Choroid plexus epithelial cell (primary cell): ENCODE data around the gene MATCAP1.

Source experiments
- DNase-seq: peaks from one replicate; pipeline ENCODE4 v3.0.0-alpha.2; 2010; ENCODE audit warnings: low read depth
- H3K4me3 ChIP-seq: 2 replicates; pipeline ENCODE4 v1.5.1; 2011; ENCODE audit warnings: low read depth, mild to moderate bottlenecking, control low read depth, low read length, moderate library complexity
- CTCF ChIP-seq: conservative IDR thresholded peaks from 2 replicates; pipeline ENCODE4 v1.5.1; 2011; ENCODE audit warnings: low read depth, mild to moderate bottlenecking, control low read depth, inconsistent platforms, low read length, moderate library complexity

Gene MATCAP1

DNA sequence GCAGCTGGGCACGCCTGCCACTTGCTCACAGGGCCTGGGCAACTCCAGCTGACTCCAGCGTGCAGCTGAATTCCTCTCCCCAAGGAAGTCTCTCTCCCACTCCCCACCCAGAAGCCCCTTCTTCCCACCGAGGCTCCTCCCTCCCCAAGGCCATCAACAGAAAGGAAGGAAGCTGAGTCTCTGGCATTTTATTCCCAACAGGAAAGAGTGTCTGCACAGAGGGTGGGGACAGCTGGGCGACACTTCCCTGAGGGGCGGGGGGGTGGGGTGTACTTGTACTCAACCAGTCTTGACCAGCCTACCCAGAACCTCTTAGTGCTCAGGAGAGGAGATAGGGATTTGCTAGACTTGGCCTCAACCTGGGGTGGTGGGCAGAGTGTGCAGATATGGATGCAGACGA lies 6.3 kb upstream of the MATCAP1 start, which contains the start of gene EXOC3L1:
Gene EXOC3L1, minus strand, starts transcription at position 96 of the 400 bp plus-strand sequence. CDS start 460 bp downstream, outside the sequence.
- DNase-seq, result no peak
- no peak within 1 kb of the TSS for H3K4me3 ChIP-seq

DNA sequence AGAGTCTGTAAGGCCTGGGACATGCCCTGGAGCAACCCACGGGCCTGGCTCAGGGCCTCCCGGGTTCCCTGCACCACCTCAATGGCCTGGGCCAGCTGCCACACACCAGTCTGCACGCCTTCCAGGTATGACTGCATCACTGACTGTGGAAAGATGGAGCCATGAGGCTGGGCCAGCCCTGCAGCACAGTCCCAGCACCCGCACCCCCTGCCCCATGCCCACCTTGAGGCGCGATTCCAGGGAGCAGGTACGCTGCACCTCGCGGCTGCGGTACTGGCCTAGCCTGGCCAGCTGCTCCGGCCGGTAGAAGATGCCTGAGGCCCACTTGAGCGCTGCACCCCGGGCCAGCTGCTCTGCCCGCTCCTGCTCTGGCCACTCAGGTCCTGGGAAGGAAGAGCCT lies 5.0 kb upstream of the MATCAP1 start:
- no peak for TF ChIP-seq CTCF
- H3K4me3 ChIP-seq, result no peak overlapping the region
- DNase-seq, result no peak

More for the DNA sequence above, 6.3 kb upstream of the MATCAP1 start, which contains the start of gene EXOC3L1:
- TF ChIP-seq CTCF, result no peak

DNA sequence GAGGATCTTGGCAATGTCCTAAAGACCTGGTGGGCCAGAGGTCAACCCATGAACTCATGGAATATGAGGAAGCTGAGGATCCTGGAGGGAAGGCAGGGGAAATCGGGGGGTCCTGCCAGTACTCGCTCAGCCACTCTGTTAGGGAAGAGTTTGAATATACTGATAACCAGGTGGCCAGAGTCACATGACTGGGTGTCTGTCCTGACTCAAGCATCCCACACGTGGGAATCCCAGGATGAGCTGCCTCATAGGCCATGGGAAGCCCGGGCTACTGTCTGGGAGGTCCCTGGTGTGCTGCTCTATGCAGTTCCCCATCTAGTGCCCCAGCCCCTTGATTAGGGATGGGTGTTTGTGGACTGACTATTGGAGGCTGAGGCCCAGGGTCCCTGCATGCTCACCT lies 4.6 kb upstream of the MATCAP1 start:
- no peak overlapping the region for H3K4me3 ChIP-seq
- no peak for DNase-seq
- no peak for TF ChIP-seq CTCF

- H3K4me3 ChIP-seq, result no peak overlapping the region
- DNase-seq, result no peak
- TF ChIP-seq CTCF, result no peak
Measured at GRCh38 chr16:67187175-67187890, 3.6 kb upstream of the MATCAP1 start.

DNA sequence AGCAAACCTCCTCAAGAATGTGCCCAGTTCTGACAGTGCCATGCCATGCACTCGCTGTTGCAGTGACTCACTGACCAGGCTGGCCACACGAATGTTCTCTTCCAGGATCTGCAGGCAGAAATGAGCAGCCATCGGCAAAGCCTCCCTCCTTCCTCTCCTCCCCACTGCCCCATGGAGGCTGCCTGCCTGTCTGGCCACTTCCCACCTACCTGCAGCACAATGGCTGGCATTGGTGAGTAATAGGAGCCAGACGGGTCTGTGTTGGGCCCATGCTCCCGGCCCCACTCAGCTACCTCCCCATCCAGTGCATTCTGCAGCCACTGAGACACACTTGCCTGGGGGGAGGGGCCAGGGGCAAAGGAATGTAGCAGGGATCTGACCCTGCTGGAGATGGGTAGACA lies 2.8 kb upstream of the MATCAP1 start:
- no peak for TF ChIP-seq CTCF
- no peak overlapping the region for H3K4me3 ChIP-seq
- no peak for DNase-seq

DNA sequence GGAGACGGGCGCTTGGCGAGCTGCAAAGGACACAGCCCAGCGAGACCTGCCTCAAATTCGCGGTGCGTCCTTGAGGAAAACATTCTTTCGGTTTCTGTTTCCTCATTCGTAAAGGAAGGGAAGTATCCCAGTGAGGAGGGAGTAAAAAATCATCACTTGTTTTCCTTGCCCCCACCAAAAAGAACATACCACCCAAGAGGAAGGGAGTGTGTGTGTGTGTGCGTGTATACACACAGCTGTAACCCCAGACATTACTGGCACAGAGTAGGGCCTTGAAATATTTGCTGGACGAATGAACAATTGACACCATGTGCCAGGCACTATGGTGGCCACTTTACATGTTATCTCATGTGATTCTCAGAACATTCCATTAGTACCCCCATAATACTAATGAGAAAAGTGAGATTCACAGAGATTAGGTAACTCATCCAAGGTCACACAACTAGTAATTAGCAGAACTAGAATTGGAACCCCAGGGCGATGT lies 1.9 kb upstream of the MATCAP1 start:
- DNase-seq, result no peak
- no peak overlapping the region for H3K4me3 ChIP-seq
- TF ChIP-seq CTCF, result no peak
